Glomerular endothelial cell (primary cell): Measurements from ENCODE around the gene COL5A1. TPM values are rescaled to one million over a fixed set of nuclear protein-coding genes. Genes with fewer than 3 reads are reported as not detected.

Experiments used
- DNase-seq: peaks from one replicate; pipeline ENCODE4 v3.0.0-alpha.2; 2011; ENCODE audit warnings: low read depth, low spot score; ENCODE audit errors: extremely low read depth
- total RNA-seq: library from RNA; depleted of rRNA; stranded (reverse); fragments of >200 nt; gene quantifications from 2 replicates; pipeline ENCODE4 v1.2.3, GENCODE V29; 2015

The COL5A1 gene
- total RNA-seq, 1 donor from 2014 or later = 366 TPM

DNA sequence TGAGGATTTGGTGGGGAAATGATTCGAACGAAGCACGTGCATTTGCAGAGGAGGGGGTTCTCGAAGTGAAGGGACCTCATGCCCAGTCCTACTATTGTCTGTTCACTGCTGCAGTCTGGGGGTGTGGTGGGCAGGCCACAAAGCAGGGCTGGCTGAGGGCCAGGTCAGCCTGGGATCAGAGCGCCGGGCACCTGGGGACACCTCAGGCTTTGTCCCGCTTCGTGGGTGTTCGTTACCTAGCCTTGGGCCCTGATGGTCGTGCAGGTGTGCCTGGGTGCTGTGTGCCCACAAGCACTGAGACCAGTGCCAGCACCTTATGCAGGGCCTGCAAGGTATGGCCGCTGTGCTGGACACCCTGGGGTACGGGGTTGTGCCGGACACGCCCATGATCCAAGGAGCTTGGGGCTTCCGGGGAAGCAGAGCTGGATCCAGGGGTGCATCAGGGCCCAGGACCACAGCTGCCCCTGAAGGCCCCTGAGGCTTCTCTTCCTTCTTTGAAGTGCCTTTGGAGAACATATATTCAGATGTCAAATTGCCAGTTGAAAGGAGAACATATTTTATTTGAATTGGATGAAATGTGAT is 80.6 kb downstream of the COL5A1 start:
- no peak for DNase-seq

- DNase-seq = no peak
Observed at GRCh38 chr9:134723037-134723436, 81.4 kb downstream of the COL5A1 start.

DNA sequence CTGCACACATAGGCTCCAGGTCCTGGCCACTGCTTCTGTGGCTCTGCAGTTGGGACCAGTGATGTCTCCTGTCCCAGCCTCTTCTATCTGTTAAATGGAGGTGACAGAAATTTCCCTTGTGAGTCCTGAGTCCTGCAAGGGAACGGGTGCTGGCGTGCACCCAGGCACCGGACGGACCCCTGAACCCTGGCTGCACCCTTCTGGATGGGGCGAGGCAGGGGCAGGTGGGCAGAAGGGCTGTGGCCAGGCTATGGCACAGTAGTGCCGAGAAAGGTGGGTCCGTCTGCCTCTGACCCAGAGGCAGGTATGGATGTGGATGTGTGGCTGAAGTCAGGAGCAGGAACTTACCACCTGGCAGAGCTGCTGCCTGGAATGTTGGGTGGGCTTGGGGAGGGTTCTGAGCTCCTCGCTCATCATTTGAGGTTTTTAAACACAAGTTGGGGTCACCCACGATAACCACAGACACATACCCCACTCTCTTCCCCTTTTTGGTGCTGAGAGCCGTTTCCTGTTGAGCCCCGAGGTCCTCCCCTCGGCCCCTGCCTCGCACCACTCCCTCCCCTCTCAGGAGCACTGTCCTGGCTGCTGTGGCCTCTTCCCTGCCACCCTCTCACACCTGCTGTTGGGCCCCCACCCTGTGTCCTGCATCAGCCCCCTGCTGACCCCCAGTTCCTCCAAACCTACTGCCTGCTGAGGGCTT is 82.0 kb downstream of the COL5A1 start:
- no peak for DNase-seq

DNA sequence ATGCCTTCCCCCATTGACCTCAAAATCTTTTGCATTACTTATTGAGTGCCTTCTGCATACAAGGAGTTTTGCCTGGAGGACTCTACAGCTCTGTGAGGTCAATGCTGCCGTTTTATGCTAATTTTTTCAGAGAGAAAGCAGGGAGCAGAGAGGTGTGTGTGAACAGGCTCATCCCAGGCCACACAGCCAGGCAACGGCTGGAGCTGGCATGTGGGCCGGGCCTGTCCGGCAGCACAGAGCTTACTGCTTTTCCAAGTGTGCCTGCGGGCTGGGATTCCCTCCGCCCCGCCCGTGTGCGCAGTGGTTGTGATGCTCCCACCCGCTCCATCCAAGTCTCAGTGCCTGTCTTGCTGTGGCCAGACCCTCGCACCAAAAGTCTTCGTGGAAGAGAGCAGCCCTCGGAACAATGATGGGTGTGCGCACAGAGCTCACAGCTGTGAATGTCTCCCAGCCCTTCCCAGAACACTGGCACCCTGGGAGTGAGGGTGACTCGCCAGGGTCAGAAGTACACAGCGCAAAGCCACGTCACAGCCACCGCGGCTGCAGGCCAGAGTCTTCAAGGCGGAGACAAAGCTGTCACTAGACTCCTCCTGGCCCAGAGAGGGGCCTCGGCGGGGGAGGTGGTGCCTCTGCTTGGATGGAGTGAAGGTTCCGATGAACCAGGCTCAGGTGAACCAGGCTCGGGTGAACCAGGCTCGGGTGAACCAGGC is 82.8 kb downstream of the COL5A1 start:
- no peak for DNase-seq

DNA sequence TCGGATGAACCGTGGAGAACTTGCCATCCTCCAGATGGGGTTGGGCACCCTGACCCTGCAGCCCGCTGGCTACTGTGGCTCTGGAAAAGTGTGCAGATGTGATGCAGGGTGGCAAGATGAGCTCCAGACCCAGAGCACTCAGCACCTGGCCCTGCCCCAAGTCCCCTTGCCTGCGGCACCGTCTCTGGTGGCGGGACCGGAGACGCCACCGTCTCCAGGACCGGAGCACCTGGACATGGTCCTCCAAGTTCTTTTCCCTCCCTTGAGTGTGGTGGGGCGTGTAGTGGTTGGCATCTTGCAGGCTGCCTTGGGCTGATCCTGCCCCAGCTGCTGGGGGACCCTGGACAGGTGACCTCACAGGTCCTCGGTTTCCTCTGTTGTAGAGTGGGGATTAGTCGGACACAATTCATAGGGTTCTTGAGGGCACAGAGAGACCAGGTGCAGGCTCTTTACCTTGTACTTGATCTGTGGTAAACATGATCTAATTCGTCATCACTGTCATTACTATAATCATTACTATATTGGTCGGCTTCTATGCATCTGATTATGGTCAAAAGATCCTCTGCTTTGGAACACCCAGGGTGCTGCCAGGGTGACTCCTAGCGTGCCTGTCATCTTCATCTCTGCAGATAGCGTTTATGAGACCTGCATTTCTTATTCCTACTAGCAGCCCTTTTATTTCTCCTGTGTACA is 83.5 kb downstream of the COL5A1 start:
- no peak for DNase-seq

- no peak for DNase-seq
Observed at GRCh38 chr9:134725605-134725940, 84.0 kb downstream of the COL5A1 start.

- no peak for DNase-seq
Observed at GRCh38 chr9:134726026-134726721, 84.6 kb downstream of the COL5A1 start.

- no peak for DNase-seq
Observed at GRCh38 chr9:134726722-134727034, 85.1 kb downstream of the COL5A1 start.

GRCh38 chr9:134728021-134728795 is 86.6 kb downstream of the COL5A1 start:
- DNase-seq = no peak

DNA sequence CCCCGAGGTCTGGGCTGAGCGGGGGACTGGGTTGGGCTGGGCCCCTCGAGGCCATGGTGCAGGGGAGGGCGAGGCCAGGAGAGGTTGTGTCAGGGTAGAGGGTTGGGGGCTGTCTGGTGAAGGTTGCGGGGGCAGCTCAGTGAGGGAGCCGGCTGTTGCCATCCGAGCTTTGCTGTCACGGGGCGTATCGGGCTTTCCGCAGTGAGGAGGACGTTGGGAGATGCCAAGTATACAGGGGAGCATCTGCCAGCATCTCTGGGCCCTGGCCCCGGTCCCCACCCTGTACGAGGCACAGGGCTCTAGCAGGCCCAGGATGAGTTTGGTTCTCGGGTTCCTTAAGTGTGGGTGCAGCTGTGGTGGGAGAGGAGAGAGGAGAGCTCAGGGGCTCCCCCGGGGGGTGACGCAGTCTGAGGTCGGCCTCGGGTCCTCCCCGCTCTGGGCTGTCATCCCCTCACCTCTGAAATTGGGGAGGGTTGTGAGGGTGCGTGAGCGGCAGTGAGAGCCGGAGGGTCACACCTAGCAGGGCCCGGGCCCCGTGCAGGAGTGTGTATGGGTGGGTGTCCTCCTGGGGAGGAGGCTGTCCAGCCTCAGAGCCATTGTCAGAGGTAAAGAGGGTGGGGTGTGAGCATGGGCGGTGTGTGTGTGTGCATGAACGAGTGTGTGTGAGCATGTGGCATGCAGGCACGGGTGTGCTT is 87.3 kb downstream of the COL5A1 start:
- no peak for DNase-seq

- DNase-seq = no peak
Observed at GRCh38 chr9:134730011-134730760, 88.6 kb downstream of the COL5A1 start.

- DNase-seq = no peak
Observed at GRCh38 chr9:134730761-134731496, 89.3 kb downstream of the COL5A1 start.

DNA sequence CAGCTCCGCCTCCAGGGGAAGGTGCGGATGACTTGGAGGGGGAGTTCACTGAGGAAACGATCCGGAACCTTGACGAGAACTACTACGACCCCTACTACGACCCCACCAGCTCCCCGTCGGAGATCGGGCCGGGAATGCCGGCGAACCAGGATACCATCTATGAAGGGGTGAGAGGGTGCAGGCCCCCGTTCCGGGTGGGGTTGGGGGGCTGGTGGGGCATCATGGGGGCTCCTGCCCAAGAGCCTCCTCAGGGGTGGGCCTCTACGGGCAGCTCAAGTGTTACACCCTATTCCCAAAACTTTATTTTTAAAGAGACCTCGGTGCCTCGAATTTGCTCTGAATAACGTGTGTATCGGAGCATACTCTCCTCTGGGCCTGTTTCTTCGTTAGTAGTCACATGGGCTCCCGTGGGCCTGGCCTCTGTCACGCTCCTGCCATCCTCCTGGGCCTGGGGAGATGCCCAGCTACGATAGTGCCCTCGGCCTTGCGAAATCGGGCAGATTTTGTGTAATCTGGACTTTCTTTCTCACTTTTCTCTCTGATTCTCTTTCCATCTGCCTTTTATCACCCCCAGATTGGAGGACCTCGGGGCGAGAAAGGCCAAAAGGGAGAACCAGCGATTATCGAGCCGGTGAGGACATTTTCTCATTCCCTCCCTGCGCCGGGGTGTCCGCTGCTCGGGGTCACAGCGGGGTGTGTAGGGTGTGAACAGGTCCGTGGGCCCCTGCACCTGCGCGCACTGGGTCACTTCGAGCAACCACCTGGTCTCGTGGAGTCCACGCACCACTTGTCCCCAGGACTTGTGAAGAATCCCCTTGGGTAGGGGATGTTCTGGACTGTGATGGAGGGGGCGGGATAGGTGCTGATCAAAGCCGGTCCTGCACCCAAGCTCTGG is 90.1 kb downstream of the COL5A1 start:
- DNase-seq = no peak

DNA sequence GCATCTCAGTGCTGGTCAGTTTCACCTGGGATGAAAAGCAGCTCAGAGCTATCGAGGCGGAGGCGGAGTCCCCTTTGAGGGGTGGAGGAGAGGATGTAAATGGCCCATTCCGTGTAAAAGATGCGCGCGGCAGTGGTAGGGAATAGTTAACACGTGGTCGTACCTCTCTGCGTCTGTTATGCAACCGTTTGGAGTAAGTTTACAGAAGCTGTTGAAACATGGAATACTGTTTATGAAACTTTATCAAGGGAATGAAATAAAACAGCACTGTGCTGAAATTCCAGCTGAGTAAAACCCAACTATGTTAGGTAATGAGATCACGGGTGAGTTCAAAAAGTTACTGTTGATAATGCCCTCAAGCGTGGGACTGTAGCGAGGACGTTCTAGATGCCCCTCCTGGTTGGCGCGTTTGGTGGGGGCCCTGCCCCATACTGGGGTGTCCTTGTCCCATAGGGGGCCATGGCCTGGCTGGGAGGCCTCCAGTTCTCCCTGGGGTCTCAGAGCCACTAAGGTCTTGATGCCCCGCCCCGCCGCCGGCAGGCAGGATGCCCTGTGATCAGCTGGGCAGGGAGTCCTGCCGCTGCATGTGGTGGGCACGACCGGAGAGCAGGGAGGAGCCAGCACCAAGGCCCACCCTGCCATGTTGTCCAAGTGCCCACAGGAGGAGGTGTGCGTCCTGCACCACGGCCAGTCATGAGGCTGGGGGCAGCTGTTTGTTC is 90.9 kb downstream of the COL5A1 start:
- no peak for DNase-seq

DNA sequence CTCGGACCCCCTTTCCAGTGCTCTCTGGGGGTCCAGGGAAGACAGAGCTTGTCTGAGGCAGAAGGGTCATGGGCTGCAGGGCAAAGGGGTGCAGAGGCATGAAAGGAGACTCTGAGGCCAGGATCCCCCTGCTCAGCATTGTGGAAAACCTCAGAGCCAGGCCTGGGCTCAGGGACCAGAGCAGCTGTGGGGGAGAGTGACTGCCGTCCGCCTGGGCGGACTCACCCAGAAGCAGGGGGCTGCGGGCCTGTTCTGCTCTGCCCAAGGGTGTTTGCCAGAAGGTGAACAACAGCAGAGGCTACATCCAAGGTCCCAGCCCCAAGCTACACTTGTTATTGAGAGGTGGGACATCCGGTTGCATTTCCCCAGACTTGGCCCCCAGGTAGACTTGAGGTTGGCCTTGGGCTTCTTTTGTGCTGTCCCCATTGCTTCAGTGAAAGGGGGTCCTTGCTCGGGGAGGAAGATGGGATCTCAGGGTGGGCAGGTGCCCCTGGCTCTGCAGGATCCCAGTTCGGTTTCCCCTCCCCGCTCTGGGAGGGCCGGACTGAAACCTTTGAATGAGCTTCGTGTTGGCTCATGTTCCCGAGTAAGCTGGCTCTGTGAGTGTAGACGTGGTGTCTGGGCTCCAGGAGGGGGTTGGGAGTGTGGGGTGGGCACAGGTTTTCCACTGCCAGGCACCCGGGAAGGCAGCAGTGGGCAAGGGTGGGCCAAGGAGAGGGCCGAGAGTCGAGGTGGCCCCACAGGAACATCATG is 92.1 kb downstream of the COL5A1 start:
- DNase-seq = no peak

DNA sequence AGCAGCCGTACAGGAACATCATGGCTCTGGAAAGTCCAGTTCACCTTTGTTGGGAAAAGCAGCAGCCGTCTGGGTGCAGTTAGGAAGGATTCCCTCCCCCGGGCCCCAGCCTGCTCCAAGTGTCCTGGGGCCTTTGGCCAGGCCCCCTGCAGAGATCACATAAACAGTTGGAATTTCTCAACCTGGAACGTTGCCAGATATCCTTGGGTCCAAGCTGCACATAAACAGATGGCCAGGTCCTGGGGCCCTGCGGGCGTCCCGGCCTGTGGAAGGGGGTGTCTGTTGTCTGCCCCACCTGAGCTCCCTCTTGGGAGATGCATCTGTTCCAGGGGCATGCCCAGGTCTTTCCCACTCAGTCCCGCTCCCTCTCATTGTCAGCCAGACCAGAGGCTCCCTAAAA is 92.7 kb downstream of the COL5A1 start:
- no peak for DNase-seq
